Activated CD4-positive, CD25-positive, alpha-beta regulatory T cell treated with anti-CD3 and anti-CD28 coated beads, Interleukin-2, amount 50 U/mL, for 72 hours (primary cell): ENCODE data around the gene STMN3.
"Not testable (repeated sequence)": the region's sequence is repeated elsewhere in the genome, so short reads cannot be mapped to it uniquely, and the experiment has no call there.

ENCODE experiments used
- DNase-seq: peaks from one replicate; pipeline ENCODE4 v3.0.0; 2021

Gene STMN3

DNA sequence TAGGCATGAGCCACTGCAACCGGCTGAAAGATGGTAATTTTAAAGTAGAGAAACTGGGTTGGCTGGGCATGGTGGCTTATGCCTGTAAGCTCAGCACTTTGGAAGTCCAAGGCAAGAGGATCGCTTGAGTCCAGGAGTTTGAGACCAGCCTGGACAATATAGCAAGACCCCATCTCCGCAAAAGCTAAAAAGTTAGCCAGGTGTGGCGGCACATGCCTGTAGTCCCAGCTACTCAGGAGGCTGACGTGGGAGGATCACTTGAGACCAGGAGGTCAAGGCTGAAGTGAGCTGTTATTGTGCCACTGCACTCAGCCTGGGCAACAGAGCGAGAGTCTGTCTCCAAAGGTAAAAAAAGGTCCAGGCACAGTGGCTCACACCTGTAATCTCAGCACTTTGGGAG is 22.3 kb downstream of the STMN3 start:
- not testable (repeated sequence) for DNase-seq

DNA sequence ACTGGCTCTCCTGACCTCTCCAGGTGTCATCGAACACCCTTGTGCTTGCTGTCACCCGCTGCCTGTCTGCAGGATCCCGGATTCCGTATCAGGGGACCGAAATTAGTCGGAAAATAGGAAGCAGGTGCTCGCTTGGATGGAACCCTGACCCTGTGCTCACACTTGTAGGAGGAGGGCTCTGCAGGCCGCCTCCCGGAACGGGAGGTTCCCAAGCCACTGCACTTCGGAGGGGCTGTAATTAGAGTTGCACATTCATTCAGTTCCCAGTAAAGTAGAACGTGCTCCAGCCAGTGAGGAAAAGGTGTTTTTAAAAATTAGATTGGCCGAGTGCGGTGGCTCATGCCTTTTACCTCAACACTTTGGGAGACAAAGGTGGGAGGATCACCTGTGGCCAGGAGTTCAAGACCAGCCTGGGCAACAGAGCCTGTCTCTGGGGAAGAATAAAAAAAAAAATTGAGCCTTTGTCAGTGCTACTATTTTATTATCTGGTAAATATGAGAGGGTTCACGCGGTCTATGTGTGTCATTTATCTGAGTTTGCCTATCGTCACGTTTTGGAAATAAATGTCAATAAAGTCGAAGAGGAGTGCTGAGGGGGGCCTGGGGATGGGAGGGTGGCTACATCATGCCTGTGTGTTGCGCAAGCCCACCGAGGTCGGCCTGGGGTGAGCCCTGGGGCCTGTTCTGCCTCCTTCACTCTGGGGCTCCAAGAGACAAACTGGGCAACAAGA is 24.8 kb downstream of the STMN3 start:
- no peak for DNase-seq

DNA sequence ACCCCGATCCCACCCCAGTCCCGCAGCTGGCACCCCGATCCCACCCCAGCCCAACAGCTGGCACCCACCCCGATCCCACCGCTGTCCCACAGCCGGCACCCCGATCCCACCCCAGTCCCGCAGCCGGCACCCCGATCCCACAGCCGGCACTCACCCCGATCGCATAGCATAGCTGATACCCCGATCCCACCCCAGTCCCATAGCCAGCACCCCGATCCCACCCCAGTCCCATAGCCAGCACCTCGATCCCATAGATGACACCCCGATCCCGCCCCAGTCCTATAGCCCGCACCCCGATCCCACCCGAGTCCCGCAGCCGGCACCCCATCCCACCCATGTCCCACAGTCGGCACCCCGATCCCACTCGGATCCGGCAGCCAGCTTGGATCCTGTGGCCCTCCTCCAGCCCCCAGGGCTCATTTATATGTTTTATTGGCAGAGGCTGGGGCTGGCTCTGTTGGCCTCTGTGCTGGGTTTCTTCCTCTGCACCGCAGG is 25.4 kb downstream of the STMN3 start:
- DNase-seq: no peak

DNA sequence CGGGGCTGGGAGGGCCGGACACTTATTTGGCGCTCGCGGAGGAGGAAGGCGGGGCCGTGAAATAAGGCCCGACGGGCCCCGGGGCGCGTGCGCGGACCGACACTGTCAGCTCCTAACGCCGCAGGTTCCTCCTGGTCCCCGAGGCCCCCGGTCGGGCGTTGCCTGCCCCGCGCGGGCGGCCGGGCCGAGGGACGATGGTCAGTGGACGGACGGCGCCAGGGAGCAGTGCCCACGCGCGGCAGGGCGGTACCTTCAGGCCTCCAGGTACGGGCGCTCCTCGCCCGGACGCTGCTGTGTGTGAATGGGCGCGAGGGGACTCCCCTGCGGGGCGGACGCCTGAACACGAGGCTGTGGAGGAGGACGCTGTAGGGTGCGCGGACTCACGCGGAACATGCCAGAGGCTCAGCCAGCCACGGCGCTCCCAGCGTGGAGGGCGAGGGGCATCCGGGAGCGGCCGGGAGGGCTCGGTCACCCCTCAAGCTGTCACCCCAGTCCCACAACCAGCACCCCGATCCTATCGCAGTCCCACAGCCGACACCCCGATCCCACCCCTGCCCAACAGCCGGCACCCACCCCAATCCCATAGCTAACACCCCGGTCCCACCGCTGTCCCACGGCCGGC is 26.0 kb downstream of the STMN3 start:
- DNase-seq: peak; percentile 96

DNA sequence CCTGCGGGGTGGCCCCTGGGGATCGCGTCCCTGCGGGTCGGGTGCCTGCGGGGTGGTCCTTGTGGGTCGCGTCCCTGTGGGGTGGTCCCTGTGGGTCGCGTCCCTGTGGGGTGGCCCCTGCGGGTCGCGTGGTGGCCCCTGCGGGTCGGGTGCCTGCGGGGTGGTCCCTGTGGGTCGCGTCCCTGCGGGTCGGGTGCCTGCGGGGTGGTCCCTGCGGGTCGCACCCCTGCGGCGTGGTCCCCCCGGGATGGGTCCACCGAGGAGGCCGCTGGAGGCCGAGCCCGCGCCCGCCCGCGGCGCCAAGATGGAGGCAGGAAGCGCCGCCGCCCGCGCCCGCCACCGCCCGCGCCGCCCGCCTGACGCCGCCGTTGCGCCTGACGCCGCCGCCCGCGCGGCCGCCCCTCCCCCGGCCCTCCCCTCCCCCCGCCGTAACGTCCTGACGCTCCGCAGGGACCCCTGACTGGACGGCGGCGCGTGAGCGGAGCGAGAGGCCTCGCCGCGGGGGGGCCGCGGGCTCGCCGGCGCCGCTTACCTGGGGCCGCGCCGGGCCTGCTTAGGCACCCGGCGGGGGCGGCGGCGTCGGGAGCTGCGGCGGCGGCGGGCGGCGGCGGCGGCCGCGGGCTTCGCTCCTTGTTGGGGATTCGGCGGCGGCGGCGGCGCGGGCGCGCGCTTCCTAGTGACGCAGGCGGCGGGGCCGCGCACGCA is 26.6 kb downstream of the STMN3 start, which contains the start of gene GMEB2:
TSS of gene GMEB2 (minus strand) at position 678 of the 705 bp plus-strand sequence. CDS start 7,704 bp downstream, outside the sequence.
- DNase-seq: no peak

DNA sequence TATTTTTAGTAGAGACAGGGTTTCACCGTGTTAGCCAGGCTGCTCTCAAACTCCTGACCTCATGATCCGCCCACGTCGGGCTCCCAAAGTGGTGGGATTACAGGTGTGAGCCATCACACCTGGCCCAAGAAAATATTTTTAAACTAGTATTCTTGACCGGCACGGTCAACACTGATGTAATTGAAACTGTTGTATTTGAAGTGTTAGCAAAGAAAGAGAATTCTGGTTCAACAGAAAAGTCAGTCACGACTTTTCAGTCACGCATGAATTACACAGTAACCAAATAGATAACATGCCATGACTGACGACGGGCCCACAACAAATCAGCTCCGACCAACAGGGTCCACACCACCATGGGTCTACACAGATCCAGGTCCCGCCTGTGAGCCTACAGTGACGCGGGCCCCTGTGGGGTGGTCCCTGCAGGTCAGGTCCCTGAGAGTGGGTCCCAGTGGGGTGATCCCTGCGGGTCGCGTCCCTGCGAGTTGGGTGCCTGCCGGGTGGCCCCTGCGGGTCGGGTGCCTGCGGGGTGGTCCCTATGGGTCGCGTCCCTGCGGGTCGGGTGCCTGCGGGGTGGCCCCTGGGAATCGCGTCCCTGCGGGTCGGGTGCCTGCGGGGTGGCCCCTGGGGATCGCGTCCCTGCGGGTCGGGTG is 27.3 kb downstream of the STMN3 start:
- no peak for DNase-seq

DNA sequence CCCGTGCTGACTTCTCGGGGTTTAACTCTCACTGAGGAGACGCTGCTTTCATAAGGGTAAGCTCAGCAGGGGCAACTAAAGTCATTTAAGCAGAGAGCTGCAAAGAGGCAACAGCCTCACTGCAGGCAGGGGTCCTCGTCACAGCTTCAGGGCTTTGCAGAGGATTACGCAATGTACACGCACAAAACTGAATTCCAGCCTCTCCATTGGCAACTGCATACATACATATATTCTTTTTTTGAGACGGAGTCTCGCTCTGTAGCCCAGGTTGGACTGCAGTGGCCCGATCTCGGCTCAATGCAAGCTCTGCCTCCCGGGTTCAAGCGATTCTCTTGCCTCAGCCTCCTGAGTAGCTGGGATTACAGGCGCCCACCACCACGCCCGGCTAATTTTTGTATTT is 28.7 kb downstream of the STMN3 start:
- no peak for DNase-seq

DNA sequence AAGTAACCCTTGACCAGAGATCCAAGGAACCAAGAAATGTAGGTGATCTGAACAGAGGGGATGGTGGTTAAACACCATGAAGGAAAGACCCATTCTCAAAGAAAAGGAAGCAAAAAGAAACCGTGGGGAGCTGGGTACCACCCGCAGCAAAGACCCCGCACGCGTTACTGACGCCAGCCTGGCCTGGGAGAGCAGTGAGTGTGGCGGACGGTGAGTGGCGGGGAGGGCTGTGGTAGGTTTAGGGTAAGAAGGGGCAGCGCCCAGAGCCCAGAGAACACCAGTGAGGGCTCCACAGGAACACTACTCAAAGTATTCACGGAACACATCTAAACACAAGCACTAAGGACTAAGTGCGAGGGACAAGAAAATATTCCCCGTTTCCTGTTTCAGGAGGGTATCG is 30.5 kb downstream of the STMN3 start:
- no peak for DNase-seq

DNA sequence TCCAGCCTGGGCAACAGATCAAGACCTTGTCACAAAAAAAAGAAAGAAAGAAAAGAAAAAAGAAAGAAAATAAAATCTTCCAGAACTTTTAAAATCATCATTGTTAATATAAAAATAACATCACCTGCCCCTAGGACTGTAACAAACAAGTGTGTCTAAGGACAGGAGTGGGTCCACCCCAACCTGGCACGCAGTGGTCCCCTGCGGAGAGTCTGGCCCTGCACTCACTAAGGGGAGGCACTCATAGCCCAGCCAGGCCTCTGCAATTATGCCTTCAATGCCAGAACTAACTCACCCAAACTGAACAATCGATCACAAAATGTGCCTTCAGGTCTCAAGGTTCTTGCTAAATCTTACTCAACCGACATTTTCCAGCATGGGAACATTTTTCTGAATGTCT is 31.1 kb downstream of the STMN3 start:
- no peak for DNase-seq

DNA sequence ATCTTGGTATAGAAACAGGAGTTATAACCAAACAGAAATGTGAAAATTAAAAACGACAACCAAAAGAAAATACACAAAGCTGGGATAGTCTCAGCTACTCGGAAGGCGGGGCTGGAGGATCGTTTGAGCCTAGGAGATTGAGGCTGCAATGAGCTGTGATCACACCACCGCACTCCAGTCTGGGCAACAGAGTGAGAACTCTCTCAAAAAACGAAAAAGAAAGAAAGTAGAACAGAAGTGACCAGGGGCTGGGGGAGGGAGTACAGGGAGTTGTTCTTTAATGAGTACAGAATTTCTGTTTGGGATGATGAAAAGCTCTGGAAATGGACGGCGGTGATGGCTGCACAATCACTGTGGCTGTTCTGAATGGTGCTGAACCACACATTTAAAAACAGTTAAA is 32.2 kb downstream of the STMN3 start:
- no peak for DNase-seq

DNA sequence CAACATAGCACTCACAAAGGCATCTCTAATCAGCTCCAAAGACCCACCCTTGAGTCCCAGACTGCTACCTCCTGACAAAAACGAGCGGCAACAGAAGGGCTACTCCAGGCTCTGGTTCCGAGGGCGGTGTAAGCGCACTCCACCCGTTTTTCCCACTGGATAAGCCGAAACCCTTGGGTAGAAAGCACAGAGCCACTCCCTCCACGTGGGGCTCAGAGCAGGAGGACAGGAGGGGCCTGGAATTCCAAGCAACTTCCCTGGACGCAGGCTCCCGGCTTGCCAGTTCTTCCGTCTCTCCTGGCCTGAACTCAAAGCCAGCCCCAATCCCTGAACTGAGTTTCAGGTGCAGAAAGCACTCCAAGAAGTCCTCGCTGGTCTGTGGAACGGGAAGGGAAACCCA is 33.7 kb downstream of the STMN3 start:
- no peak for DNase-seq

DNA sequence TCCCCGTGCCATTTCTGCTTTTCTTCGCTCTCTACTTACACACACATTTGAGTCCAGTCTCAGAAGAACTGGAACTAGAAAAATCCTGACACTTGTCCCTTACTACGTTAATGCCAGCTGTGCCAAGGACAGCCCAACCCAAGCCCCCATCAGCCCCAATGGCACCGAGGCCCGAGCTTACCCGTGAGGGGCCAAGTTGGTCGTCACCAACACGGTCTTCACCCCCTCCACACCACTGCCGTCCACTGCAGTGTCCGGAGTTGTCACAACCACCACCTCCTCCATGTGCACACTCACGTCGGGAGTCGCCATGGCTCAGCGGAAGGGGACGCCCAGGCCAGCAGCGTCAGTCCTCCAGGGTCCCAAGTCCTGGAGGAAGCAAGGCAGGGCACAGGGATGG is 34.1 kb downstream of the STMN3 start:
- no peak for DNase-seq

DNA sequence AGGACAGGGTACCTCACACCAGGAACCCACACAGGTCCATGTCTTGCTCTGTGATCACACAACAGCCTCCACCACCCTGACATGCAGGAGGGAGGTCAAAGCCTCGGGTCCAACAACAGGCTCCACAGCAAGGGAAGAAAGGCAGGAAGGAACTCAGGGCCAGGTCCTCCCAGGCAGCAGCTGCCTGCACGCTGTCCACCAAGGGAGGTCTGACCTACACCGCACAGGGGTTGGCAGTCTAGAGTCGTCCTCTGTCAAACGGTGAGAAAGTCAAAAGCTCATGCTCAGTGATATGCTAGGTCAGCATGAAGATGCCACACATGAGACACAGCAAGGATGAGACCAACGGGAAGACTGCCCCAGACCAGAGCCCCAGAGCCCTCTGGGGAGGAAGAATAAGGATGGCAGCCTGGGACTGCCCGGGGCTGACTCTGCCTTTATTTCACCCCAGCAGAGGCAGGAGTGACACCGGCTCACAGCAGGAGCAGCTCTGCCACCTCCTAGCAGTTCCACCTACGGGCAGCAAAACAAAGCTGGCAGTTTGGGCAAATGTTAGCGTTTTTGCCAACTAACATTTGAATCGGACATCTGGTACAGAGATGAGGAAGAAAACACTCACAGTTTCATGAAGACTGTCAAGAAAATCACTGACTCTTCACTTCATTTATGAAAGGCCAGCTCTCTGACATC is 34.8 kb downstream of the STMN3 start:
- DNase-seq: no peak

DNA sequence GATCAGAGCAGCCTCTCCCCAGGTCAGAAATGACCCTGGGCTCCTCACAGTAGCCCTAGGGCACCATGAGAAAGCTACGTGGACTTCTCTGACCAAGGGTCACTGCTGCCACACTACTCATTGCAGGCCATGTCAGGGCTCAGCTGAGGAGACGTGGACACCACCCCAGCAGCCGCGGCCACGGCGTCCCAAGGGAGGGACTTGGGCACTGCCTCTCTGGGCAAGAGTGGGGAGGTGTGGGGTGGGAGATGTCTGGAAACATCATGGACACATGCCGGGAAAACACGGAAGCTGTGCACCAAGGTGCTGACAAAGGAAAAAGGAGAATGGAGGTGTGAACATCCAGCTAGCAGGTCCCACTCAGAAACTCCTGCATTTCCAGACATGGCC is 35.4 kb downstream of the STMN3 start:
- no peak for DNase-seq

DNA sequence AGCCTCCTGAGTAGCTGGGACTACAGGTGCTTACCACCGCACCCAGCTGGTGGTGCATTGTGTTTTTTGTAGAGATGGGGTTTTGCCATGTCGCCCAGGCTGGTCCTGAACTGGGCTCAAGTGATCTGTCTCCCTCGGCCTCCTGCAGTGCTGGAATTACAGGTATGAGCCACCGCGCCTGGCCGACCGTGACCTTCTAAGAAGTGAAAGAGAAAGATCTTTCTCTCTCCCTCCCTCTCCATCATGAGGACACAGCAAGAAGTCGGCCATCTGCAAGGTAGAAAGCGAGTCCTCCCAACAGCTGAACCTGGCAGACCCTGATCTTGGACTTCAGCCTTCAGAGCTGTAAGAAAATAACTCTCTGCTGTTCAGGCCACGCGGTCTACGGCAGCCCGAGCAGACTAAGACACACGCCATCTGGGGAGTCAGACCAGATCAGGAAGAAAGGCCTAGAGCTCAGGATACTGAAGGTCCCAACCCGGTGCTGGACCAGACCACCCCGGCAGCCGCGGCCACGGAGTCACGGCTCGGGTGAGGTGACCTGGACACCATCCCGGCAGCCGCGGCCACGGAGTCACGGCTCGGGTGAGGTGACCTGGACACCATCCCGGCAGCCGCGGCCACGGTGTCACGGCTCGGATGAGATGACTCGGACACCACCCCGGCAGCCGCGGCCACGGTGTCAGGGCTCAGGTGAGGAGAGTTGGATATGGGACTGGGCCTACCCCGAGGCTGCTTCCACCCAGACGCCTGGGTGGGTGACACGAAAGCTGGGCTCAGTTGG is 35.9 kb downstream of the STMN3 start:
- no peak for DNase-seq

DNA sequence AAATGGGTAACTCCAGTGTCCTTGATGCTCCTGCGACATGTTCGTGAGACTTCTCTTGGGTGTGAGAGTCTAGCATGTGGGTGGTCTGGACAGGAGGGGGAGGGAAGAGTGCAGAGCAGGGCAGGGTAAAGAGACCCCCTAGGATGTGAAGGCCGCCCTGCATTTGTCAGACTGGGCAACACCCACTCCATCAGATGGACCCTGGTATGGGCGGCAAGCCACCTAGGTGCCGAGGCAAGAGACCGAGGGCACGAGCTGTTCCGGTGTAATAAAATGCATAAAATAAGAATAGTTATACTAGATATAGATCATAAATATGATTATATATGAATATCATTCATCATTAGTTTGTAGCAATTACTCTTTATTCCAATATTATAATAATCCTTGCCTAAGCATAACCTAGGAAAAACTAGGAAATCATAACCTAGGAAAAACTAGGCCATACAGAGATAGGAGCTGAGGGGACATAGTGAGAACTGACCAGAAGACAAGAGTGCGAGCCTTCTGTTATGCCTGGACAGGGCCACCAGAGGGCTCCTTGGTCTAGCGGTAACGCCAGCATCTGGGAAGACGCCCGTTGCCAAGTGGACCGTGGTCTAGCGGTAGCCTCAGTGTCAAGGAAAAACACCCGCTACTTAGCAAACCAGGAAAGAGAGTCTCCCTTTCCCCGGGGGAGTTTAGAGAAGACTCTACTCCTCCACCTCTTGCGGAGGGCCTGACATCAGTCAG is 39.2 kb downstream of the STMN3 start:
- not testable (repeated sequence) for DNase-seq

DNA sequence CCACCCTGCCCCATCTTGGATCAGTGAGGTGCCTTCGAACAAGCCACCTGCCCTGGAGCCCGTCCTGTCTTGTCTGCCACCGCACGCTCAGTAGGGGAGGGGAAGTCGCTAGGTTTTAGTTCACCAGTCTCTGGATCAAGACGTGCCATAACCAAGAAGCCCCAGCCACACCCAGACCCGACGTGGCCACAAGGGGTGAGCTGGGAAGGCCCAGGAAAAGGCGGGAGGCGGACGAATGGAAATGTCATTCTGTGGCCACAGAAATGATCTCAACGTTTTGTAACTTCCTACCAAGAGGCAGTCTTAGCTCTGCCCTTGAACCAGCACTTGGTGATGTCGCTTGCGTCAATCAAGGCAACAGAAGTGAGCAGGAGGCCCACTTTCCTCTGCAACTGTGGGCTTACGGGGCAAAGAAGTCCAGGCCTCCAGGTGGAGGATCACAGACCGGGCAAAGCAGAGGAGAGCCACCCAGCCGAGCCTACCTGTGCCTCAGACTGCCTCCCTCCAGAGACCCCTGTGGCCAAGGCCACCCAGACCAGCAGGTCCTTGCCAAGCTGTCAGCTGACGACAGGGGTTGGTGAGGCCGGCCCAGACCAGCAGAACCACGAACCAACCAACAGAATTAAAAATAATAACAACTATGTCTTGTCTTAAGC is 40.8 kb downstream of the STMN3 start:
- no peak for DNase-seq

DNA sequence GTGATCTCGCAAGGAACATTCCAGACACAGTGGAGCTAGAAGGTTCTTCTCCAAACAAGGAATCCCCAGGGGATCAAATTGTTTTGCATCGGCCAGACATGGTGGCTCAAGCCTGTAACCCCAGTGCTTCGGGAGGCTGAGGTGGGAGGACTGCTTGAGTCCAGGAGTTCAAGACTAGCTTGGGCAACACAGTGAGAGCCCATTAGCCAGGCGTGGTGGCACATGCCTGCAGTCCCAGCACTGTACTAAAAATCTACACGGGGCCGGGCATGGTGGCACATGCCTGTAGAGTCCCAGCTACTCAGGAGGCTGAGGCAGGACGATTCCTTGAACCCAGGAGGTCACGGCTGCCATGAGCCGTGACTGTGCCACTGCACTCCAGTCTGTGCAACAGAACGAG is 41.6 kb downstream of the STMN3 start:
- no peak for DNase-seq

DNA sequence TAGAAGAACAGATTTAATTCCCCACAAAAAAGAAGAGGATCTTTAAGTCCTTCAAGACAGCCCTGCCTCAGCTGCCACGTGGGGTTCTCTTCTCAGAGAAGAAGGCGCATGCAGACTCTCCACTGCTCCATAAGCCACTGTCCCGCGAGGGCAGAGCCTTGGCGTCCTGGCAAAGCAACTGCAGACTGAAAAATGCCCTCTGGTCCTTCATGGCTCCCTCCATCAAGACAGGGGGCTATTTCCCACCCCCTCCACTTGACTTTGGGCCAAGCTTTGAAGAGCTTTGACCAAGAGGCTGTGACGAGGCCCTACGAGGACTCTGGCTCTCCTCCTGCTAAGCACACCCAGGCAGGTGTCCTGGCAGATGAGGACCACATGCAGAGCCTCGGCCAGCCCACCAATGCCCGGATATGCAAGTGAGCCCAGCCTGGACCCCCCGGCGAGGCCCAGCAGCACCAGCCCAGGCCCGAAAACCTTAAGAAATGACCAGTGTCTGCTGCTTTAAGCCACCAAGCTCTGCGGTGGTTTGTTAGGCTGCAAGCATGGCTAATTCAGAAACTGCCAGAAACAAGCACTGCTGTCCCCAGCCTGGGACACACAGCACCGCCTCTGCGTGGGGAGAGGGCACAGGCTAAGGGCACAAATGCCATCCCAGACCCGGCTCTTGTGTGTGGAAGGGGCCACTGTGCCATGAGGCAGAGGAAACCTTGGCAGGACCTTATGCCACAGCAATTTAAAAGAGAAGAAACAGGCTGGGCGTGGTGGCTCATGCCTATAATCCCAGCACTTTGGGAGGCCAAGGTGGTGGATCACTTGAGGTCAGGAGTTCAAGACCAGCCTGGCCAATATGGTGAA is 42.4 kb downstream of the STMN3 start:
- DNase-seq: no peak

DNA sequence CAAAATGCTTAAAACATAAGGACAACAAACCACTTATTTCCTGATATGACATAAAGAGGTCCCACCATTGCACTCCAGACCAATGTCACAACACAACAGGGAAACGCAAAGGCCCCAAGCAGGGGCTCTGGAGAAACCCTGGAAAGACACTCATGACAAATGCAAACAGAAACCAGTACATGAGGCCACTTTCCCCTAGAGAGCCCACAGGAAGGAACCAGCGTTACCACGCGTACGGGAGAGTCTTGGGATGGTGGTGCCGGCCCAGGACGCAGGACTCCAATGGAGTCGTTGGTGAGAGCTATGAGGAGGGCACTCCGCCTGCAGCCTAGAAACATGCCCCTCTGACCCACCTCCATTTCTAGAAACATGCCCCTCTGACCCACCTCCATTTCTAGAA is 46.5 kb downstream of the STMN3 start:
- DNase-seq: no peak
